Activated T-cell treated with anti-CD3 and anti-CD28 coated beads, Interleukin-2, amount 50 U/mL, for 24 hours (primary cell): ENCODE measurements around the gene ABCC5.

ENCODE experiments used
- DNase-seq: peaks from one replicate; pipeline ENCODE4 v3.0.0-alpha.2; 2020
- H3K27ac Mint-ChIP-seq: 2 replicates; pipeline ENCODE4 v1.8.0; 2020; ENCODE audit warnings: mild to moderate bottlenecking, mixed read lengths
- H3K27me3 Mint-ChIP-seq: 2 replicates; pipeline ENCODE4 v1.8.0; 2020; ENCODE audit warnings: mixed read lengths
- H3K36me3 Mint-ChIP-seq: 2 replicates; pipeline ENCODE4 v1.8.0; 2020; ENCODE audit warnings: low read depth, mixed read lengths
- H3K4me1 Mint-ChIP-seq: 2 replicates; pipeline ENCODE4 v1.8.0; 2020; ENCODE audit warnings: low read depth, mixed read lengths
- H3K4me3 Mint-ChIP-seq: 2 replicates; pipeline ENCODE4 v1.8.0; 2020; ENCODE audit warnings: mild to moderate bottlenecking, moderate library complexity, mixed read lengths
- H3K9me3 Mint-ChIP-seq: 2 replicates; pipeline ENCODE4 v1.8.0; 2020; ENCODE audit warnings: mixed read lengths

The ABCC5 gene

DNA sequence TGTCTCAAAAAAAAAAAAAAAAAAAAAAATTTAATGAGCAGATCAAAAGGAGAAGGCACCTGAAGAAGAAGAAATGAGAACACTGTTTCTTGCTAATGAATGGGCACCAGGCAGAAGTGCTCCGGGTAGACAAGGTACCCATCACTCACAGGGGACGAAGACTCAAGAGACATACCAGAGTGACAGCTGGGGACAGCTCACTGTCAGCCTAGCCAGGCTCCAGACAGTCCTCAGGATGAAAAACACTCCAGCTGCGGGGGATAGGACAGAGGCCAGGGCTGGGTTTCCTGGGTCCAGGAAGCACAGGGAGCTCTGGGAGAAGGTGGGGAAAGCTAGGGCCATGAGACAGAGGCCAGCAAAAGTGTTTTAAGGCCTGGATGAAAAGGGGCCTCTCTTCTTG lies 84.5 kb downstream of the ABCC5 start:
- Mint-ChIP-seq H3K36me3 (peaks cover 38% of the 10 kb centered on the region), H3K27ac (no peak overlapping the region), H3K9me3 (no peaks in the 10 kb centered on the region), H3K27me3 (no peaks in the 10 kb centered on the region), H3K4me1 (no peaks in the 10 kb centered on the region), H3K4me3 (no peak overlapping the region)
- no peak for DNase-seq

GRCh38 chr3:183931881-183932280 lies 85.8 kb downstream of the ABCC5 start:
- Mint-ChIP-seq H3K4me3 (no peak overlapping the region), H3K4me1 (no peaks in the 10 kb centered on the region), H3K9me3 (no peaks in the 10 kb centered on the region), H3K27me3 (no peaks in the 10 kb centered on the region), H3K36me3 (peaks cover 34% of the 10 kb centered on the region), H3K27ac (no peak overlapping the region)
- DNase-seq = no peak

GRCh38 chr3:183930086-183930485 lies 87.6 kb downstream of the ABCC5 start:
- Mint-ChIP-seq H3K27ac (no peak overlapping the region), H3K4me1 (no peaks in the 10 kb centered on the region), H3K4me3 (no peak overlapping the region), H3K36me3 (peaks cover 30% of the 10 kb centered on the region), H3K9me3 (no peaks in the 10 kb centered on the region), H3K27me3 (no peaks in the 10 kb centered on the region)
- DNase-seq = no peak

DNA sequence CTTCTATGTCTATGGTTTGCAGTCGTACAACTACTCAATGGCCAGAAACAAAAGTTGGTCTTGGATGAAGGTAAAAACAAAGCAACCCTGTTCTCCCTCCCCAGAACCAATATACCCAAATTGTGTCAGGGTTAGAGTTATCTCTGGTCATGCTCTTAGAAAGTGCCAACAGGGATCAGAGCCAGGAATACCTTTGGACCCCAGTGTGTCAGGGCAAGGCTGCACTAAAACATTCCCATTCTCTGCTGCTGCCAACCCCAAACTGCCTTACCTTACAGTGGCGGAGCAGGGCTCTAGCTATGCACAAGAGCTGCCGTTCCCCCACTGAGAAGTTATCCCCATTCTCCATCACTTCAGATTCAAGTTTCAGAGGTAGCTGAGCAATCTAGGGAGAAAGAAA lies 90.6 kb downstream of the ABCC5 start:
- no peak overlapping the region for H3K27ac Mint-ChIP-seq
- H3K4me1 Mint-ChIP-seq = no peaks in the 10 kb centered on the region
- H3K4me3 Mint-ChIP-seq = no peak overlapping the region
- H3K36me3 Mint-ChIP-seq = peaks cover 46% of the 10 kb centered on the region
- no peaks in the 10 kb centered on the region for H3K27me3 Mint-ChIP-seq
- no peak for DNase-seq
- H3K9me3 Mint-ChIP-seq = no peaks in the 10 kb centered on the region

GRCh38 chr3:183924956-183925355 lies 92.7 kb downstream of the ABCC5 start:
- Mint-ChIP-seq H3K4me3 (no peak overlapping the region), H3K27me3 (no peaks in the 10 kb centered on the region), H3K4me1 (no peaks in the 10 kb centered on the region), H3K27ac (no peak overlapping the region), H3K9me3 (no peaks in the 10 kb centered on the region), H3K36me3 (peaks cover 57% of the 10 kb centered on the region)
- DNase-seq = no peak

GRCh38 chr3:183924543-183924942 lies 93.1 kb downstream of the ABCC5 start:
- Mint-ChIP-seq H3K27ac (no peak overlapping the region), H3K27me3 (no peaks in the 10 kb centered on the region), H3K9me3 (no peaks in the 10 kb centered on the region), H3K4me3 (no peak overlapping the region), H3K4me1 (no peaks in the 10 kb centered on the region), H3K36me3 (peaks cover 60% of the 10 kb centered on the region)
- DNase-seq = no peak

- no peaks in the 10 kb centered on the region for H3K9me3 Mint-ChIP-seq
- DNase-seq = no peak
- no peaks in the 10 kb centered on the region for H3K27me3 Mint-ChIP-seq
- H3K27ac Mint-ChIP-seq = no peak overlapping the region
- H3K4me3 Mint-ChIP-seq = no peak overlapping the region
- peaks cover 56% of the 10 kb centered on the region for H3K36me3 Mint-ChIP-seq
- no peaks in the 10 kb centered on the region for H3K4me1 Mint-ChIP-seq
These were observed 95.3 kb downstream of the ABCC5 start for GRCh38 chr3:183922421-183922820.

GRCh38 chr3:183921096-183921495 lies 96.6 kb downstream of the ABCC5 start:
- Mint-ChIP-seq H3K36me3 (peaks cover 47% of the 10 kb centered on the region), H3K9me3 (no peaks in the 10 kb centered on the region), H3K4me1 (no peaks in the 10 kb centered on the region), H3K27me3 (no peaks in the 10 kb centered on the region), H3K4me3 (no peak overlapping the region), H3K27ac (no peak overlapping the region)
- DNase-seq = no peak

GRCh38 chr3:183920416-183920815 lies 97.3 kb downstream of the ABCC5 start:
- DNase-seq = no peak
- H3K27ac Mint-ChIP-seq = no peak overlapping the region
- no peak overlapping the region for H3K4me3 Mint-ChIP-seq
- H3K36me3 Mint-ChIP-seq = peaks cover 46% of the 10 kb centered on the region
- H3K9me3 Mint-ChIP-seq = no peaks in the 10 kb centered on the region
- H3K27me3 Mint-ChIP-seq = no peaks in the 10 kb centered on the region
- no peaks in the 10 kb centered on the region for H3K4me1 Mint-ChIP-seq

DNA sequence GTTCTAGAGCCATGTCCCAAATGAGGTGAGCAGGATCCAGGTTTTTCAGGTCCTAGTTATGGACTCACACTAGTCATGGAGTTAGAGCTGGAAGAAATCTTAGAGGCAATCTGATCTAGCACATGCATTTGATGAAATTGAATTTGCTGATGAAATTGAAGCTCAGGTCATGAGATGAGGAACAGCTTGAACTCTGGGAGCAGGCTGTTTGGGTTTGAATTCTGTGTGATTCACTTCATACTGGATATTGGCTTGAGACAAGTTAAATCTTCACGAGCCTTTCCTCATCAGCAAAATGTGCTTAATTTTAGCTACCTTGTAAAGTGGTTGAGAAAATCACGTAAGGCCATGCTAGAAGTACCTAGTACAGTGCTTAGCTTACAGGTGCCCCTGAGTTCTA lies 99.5 kb downstream of the ABCC5 start:
- H3K9me3 Mint-ChIP-seq = no peaks in the 10 kb centered on the region
- H3K27me3 Mint-ChIP-seq = no peaks in the 10 kb centered on the region
- H3K36me3 Mint-ChIP-seq = peaks cover 27% of the 10 kb centered on the region
- no peak for DNase-seq
- no peaks in the 10 kb centered on the region for H3K4me1 Mint-ChIP-seq
- H3K4me3 Mint-ChIP-seq = no peak overlapping the region
- no peak overlapping the region for H3K27ac Mint-ChIP-seq

GRCh38 chr3:183917776-183918175 lies 99.9 kb downstream of the ABCC5 start:
- H3K4me1 Mint-ChIP-seq = no peaks in the 10 kb centered on the region
- DNase-seq = no peak
- no peaks in the 10 kb centered on the region for H3K27me3 Mint-ChIP-seq
- no peak overlapping the region for H3K4me3 Mint-ChIP-seq
- no peaks in the 10 kb centered on the region for H3K9me3 Mint-ChIP-seq
- H3K27ac Mint-ChIP-seq = no peak overlapping the region
- H3K36me3 Mint-ChIP-seq = peaks cover 23% of the 10 kb centered on the region

GRCh38 chr3:183914856-183915255 lies 102.8 kb downstream of the ABCC5 start:
- Mint-ChIP-seq H3K27ac (no peak overlapping the region), H3K27me3 (no peaks in the 10 kb centered on the region), H3K36me3 (peaks cover 4% of the 10 kb centered on the region), H3K9me3 (no peaks in the 10 kb centered on the region), H3K4me1 (no peaks in the 10 kb centered on the region), H3K4me3 (no peak overlapping the region)
- no peak for DNase-seq

DNA sequence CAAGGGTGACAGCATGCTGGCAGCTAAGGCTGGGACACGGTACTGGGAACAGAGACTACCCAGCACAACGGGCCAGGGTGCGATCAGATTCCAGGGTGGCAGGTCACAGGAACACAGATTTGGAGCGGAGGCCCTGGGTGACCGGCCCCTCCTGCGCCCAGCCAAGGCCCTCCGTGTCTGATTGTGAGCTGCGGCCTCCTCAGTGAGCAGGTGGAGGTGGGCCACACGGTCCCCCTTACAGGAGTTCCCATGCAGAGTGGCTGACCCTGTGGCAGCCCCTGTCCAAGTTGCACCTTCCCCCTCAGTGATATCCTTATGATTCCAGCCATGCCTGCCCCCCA lies 104.1 kb downstream of the ABCC5 start:
- Mint-ChIP-seq H3K4me1 (no peaks in the 10 kb centered on the region), H3K27me3 (no peaks in the 10 kb centered on the region), H3K9me3 (no peaks in the 10 kb centered on the region), H3K27ac (no peak overlapping the region), H3K4me3 (no peak overlapping the region), H3K36me3 (no peaks in the 10 kb centered on the region)
- DNase-seq = no peak

- H3K36me3 Mint-ChIP-seq = no peaks in the 10 kb centered on the region
- H3K27me3 Mint-ChIP-seq = no peaks in the 10 kb centered on the region
- DNase-seq = no peak
- H3K4me3 Mint-ChIP-seq = no peak overlapping the region
- no peaks in the 10 kb centered on the region for H3K4me1 Mint-ChIP-seq
- H3K9me3 Mint-ChIP-seq = no peaks in the 10 kb centered on the region
- no peak overlapping the region for H3K27ac Mint-ChIP-seq
These were observed 104.6 kb downstream of the ABCC5 start for GRCh38 chr3:183912895-183913579.

DNA sequence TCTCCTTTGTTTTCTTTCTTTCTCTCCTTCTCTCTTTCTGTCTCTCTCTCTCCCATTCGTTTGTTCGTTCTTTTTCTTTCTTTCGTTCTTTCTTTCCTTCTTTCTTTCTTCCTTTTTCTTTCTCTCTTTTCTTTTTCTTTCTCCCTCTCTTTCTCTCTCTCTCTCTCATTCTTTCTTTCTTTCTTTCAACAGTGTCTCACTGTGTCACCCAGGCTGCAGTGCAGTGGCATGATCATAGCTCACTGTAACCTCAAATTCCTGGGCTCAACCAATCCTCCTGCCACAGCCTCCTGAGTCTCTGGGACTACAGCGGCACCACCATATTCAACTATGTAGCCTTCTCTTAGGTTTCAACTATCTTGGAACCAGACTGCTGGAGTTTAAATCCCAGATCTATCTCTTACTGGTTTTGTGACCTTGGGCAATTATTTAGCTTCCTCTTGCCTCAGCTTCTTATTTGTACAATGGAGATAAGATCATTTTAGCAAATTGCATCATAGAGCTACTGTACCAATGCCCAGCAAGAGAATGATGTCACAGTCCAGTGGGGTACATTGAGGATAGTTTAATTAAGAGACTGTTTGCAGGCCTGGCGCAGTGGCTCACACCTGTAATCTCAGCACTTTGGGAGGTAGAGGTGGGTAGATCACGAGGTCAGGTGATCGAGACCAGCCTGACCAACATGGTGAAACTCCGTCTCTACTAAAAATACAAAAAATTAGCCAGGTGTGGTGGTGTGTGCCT lies 105.7 kb downstream of the ABCC5 start:
- Mint-ChIP-seq H3K27me3 (no peaks in the 10 kb centered on the region), H3K36me3 (no peaks in the 10 kb centered on the region), H3K9me3 (no peaks in the 10 kb centered on the region), H3K4me3 (no peak overlapping the region), H3K4me1 (no peaks in the 10 kb centered on the region), H3K27ac (no peak overlapping the region)
- DNase-seq = no peak
